GM18508 (cell line): ENCODE data around the gene CDR2.
"Not testable (repeated sequence)": the region's sequence is repeated elsewhere in the genome, so short reads cannot be mapped to it uniquely, and the experiment has no call there.

Experiments
- ATAC-seq: cut with Tn5 transposase; IDR thresholded peaks from one replicate; pipeline ENCODE4 v1.9.1; 2021; ENCODE audit warnings: moderate number of reproducible peaks; ENCODE audit not compliant: insufficient read depth, unreplicated experiment

Gene CDR2

GRCh38 chr16:22379656-22380055, 5.2 kb upstream of the CDR2 start:
- no peak for ATAC-seq

- no peak for ATAC-seq
Measured at GRCh38 chr16:22375963-22376640, 1.7 kb upstream of the CDR2 start.

- ATAC-seq: no peak
Measured at GRCh38 chr16:22375117-22375962, 921 bp upstream of the CDR2 start.

- peak; percentile 13 for ATAC-seq
Measured at GRCh38 chr16:22373662-22374310, 633 bp downstream of the CDR2 start.

GRCh38 chr16:22372882-22373661, 1.3 kb downstream of the CDR2 start:
- ATAC-seq: no peak

- ATAC-seq: no peak
Measured at GRCh38 chr16:22370038-22370820, 4.2 kb downstream of the CDR2 start.

GRCh38 chr16:22369221-22369811, 5.1 kb downstream of the CDR2 start:
- no peak for ATAC-seq

GRCh38 chr16:22368200-22368826, 6.1 kb downstream of the CDR2 start:
- not testable (repeated sequence) for ATAC-seq

- no peak for ATAC-seq
Measured at GRCh38 chr16:22366889-22367288, 7.5 kb downstream of the CDR2 start.

GRCh38 chr16:22366371-22366770, 8.0 kb downstream of the CDR2 start:
- no peak for ATAC-seq

GRCh38 chr16:22364241-22364640, 10.2 kb downstream of the CDR2 start:
- no peak for ATAC-seq

- no peak for ATAC-seq
Measured at GRCh38 chr16:22360963-22361659, 13.3 kb downstream of the CDR2 start.

GRCh38 chr16:22359679-22360078, 14.7 kb downstream of the CDR2 start:
- no peak for ATAC-seq

GRCh38 chr16:22358000-22358399, 16.4 kb downstream of the CDR2 start:
- ATAC-seq: no peak

- no peak for ATAC-seq
Measured at GRCh38 chr16:22357635-22357971, 16.8 kb downstream of the CDR2 start.

GRCh38 chr16:22356930-22357634, 17.3 kb downstream of the CDR2 start:
- no peak for ATAC-seq

- no peak for ATAC-seq
Measured at GRCh38 chr16:22355487-22355908, 18.9 kb downstream of the CDR2 start.
